Head of caudate nucleus (tissue), 42 donors: Measurements from ENCODE around the gene BAG5.

ENCODE experiments used
- DNase-seq, 42 donors: peaks; one replicate each; pipeline versions ENCODE4 v3.0.0 to v3.0.0-alpha.2; 2020 to 2021; ENCODE audit warnings: mixed read lengths in 7 of 42
- intact Hi-C: fragments of 100-400 bp; cut with DNase I; formaldehyde crosslinking; loops from one replicate; pipeline ENCODE4 v1.15.0; 2022

Gene BAG5

GRCh38 chr14:103540821-103541708 lies 21.4 kb downstream of the BAG5 start:
- peak in 7 of 42 donors; percentile 20 to 46 (median 31) for DNase-seq
- intact Hi-C loops: loop anchor here (10.0 kb wide), 1 partner anchor 46 kb away; no protein-coding TSS in a partner anchor

- peak in 20 of 42 donors; percentile 34 to 85 (median 65) for DNase-seq
- intact Hi-C loops: no loop called here
Measured at GRCh38 chr14:103539056-103539825, 23.2 kb downstream of the BAG5 start.

GRCh38 chr14:103538291-103539055 lies 24.0 kb downstream of the BAG5 start:
- intact Hi-C loops: no loop called here
- peak in 19 of 42 donors; percentile 43 to 81 (median 56) for DNase-seq

- peak in 1 of 42 donors; percentile 13 for DNase-seq
- intact Hi-C loops: no loop called here
Measured at GRCh38 chr14:103537175-103537990, 25.1 kb downstream of the BAG5 start.

GRCh38 chr14:103536693-103537092 lies 25.8 kb downstream of the BAG5 start:
- DNase-seq: peak in 1 of 42 donors; percentile 13
- intact Hi-C loops: no loop called here

- intact Hi-C loops: no loop called here
- peak in 1 of 42 donors; percentile 17 for DNase-seq
Measured at GRCh38 chr14:103535891-103536565, 26.4 kb downstream of the BAG5 start.

- intact Hi-C loops: no loop called here
Measured at GRCh38 chr14:103535081-103535890, 27.2 kb downstream of the BAG5 start.

GRCh38 chr14:103534576-103535061 lies 27.8 kb downstream of the BAG5 start:
- intact Hi-C loops: no loop called here
- peak in 21 of 42 donors; percentile 51 to 84 (median 72) for DNase-seq

More at GRCh38 chr14:103535081-103535890, 27.2 kb downstream of the BAG5 start:
- DNase-seq: no peak

GRCh38 chr14:103533999-103534575 lies 28.4 kb downstream of the BAG5 start:
- intact Hi-C loops: no loop called here
- peak in 40 of 42 donors; percentile 64 to 96 (median 86) for DNase-seq

GRCh38 chr14:103533137-103533998 lies 29.1 kb downstream of the BAG5 start:
- peak in 2 of 42 donors; percentile 26 to 37 for DNase-seq
- intact Hi-C loops: no loop called here

GRCh38 chr14:103532216-103533136 lies 30.0 kb downstream of the BAG5 start:
- DNase-seq: no peak
- intact Hi-C loops: no loop called here

GRCh38 chr14:103531421-103532215 lies 30.8 kb downstream of the BAG5 start:
- no peak for DNase-seq
- intact Hi-C loops: no loop called here

- DNase-seq: no peak
- intact Hi-C loops: no loop called here
Measured at GRCh38 chr14:103530831-103531230, 31.6 kb downstream of the BAG5 start.

- DNase-seq: no peak
- intact Hi-C loops: no loop called here
Measured at GRCh38 chr14:103530390-103530789, 32.1 kb downstream of the BAG5 start.
